Measurements from ENCODE around the gene PLD1. TPM values are rescaled to one million over a fixed set of nuclear protein-coding genes. Genes with fewer than 3 reads are reported as not detected.
A peak's percentile ranks its signal among the peaks of the same experiment; 100 is the strongest.

PLD1 gene
- total and polyA plus RNA-seq, 4 donors = 3.1 to 31.1 (median 12.2) TPM

DNA sequence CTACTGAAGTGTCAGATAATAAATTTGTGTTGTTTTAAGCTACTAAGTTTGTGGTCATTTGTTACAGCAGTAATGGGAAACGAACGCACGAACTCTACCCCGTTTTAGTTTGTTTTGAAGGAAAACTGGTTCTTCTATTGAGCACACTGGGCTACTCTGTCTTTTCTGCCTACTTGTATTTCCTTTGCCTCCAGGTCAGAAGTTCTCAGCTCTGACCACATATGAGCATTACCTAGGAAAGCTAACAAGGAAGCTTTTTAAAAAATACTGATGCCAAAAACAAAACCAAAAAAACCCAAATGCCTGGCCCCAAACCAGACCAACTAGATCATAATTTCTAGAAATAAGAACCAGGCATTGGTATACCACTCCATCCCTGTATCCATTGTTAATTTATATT is 193.5 kb downstream of the PLD1 start:
- WGBS, 2 donors = 93 to 99% methylated on average over 4 of the region's 4 CpGs
- H3K4me1 ChIP-seq (ENCODE audit: control insufficient read depth in 5 of 5, insufficient read depth in 5 of 5, low read length in 5 of 5) = peaks cover 0 to 3% (median 0%) of the 10 kb centered on the region in 5 donors
- peaks cover 0 to 9% (median under 1%) of the 10 kb centered on the region in 4 donors for H3K36me3 ChIP-seq (ENCODE audit: control insufficient read depth in 4 of 4, insufficient read depth in 4 of 4, low read length in 4 of 4)
- H3K9ac ChIP-seq (ENCODE audit: insufficient read depth in 1 of 2, low read length in 2 of 2) = no peak overlapping the region
- H3K27ac ChIP-seq (ENCODE audit: low read depth in 1 of 2, low read length in 1 of 2) = no peak overlapping the region
- ATAC-seq (ENCODE audit: insufficient read depth, low FRiP score) = no peak
- no peaks in the 10 kb centered on the region for H3K9me3 ChIP-seq (ENCODE audit: control insufficient read depth in 4 of 4, insufficient read depth in 3 of 4, low read length in 3 of 4)
- no peaks in the 10 kb centered on the region for H3K27me3 ChIP-seq (ENCODE audit: control insufficient read depth in 3 of 3, insufficient read depth in 3 of 3, low read length in 2 of 3)
- no peak for DNase-seq
- TF ChIP-seq, protein P1, sequence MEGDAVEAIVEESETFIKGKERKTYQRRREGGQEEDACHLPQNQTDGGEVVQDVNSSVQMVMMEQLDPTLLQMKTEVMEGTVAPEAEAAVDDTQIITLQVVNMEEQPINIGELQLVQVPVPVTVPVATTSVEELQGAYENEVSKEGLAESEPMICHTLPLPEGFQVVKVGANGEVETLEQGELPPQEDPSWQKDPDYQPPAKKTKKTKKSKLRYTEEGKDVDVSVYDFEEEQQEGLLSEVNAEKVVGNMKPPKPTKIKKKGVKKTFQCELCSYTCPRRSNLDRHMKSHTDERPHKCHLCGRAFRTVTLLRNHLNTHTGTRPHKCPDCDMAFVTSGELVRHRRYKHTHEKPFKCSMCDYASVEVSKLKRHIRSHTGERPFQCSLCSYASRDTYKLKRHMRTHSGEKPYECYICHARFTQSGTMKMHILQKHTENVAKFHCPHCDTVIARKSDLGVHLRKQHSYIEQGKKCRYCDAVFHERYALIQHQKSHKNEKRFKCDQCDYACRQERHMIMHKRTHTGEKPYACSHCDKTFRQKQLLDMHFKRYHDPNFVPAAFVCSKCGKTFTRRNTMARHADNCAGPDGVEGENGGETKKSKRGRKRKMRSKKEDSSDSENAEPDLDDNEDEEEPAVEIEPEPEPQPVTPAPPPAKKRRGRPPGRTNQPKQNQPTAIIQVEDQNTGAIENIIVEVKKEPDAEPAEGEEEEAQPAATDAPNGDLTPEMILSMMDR (IDR thresholded peaks at IDR 0.05; ENCODE audit: control extremely low read depth, extremely low read depth) = no peak
- no peak overlapping the region for H3K4me3 ChIP-seq

DNA sequence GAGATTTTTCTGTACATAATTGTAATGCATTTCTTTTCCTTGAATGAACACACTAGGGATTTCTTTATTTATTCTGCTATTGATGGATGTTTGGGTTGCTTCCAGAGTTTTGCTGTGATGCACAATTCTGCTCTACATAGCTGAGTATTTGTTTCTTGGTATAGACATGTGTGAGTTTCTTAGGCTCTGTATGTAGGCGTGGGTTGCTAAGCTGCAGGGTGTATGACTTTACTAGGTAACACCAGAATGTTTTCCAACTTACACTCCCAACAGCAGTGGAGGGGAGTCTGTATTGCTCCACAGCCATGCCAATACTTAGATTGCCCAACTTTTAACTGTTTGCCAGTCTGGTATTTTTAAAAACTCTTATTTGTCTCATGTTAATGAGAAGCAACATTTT is 194.6 kb downstream of the PLD1 start:
- Histone ChIP-seq H3K4me1 (ENCODE audit: control insufficient read depth in 5 of 5, insufficient read depth in 5 of 5, low read length in 5 of 5) (peaks cover 0 to 3% (median 0%) of the 10 kb centered on the region in 5 donors), H3K9ac (ENCODE audit: insufficient read depth in 1 of 2, low read length in 2 of 2) (no peak overlapping the region), H3K4me3 (no peak overlapping the region), H3K27ac (ENCODE audit: low read depth in 1 of 2, low read length in 1 of 2) (no peak overlapping the region), H3K9me3 (ENCODE audit: control insufficient read depth in 4 of 4, insufficient read depth in 3 of 4, low read length in 3 of 4) (no peaks in the 10 kb centered on the region), H3K36me3 (ENCODE audit: control insufficient read depth in 4 of 4, insufficient read depth in 4 of 4, low read length in 4 of 4) (peaks cover 0 to 9% (median 1%) of the 10 kb centered on the region in 4 donors), H3K27me3 (ENCODE audit: control insufficient read depth in 3 of 3, insufficient read depth in 3 of 3, low read length in 2 of 3) (no peaks in the 10 kb centered on the region)
- 77 to 84% methylated on average over 1 of the region's 1 CpG for WGBS, 2 donors
- DNase-seq (peak in 1 of 3 donors; percentile 11), ATAC-seq (ENCODE audit: insufficient read depth, low FRiP score) (peak; percentile 62)
- TF ChIP-seq, protein P1 (IDR thresholded peaks at IDR 0.05; ENCODE audit: control extremely low read depth, extremely low read depth) = no peak

DNA sequence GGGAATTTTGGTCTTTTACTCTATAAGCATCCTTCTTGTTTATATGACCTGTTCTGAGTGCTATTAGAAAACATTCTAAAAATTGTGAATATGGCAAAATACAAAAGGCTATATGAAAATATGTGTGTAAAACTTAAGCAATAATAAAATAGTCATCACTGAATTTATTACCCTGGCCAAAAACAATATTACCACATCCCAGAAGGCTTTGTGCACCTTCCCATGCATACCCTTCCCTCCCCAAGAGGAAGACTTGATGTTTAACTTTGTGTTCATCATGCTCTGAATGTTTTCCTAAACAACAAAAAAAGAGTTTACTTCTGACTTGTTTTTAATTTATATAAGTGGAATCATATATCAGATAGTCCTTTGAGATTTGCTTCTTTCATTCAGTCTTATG is 195.0 kb downstream of the PLD1 start:
- Histone ChIP-seq H3K27me3 (ENCODE audit: control insufficient read depth in 3 of 3, insufficient read depth in 3 of 3, low read length in 2 of 3) (no peaks in the 10 kb centered on the region), H3K4me1 (ENCODE audit: control insufficient read depth in 5 of 5, insufficient read depth in 5 of 5, low read length in 5 of 5) (peaks cover 0 to 3% (median 0%) of the 10 kb centered on the region in 5 donors), H3K36me3 (ENCODE audit: control insufficient read depth in 4 of 4, insufficient read depth in 4 of 4, low read length in 4 of 4) (peaks cover 0 to 9% (median 1%) of the 10 kb centered on the region in 4 donors), H3K4me3 (no peak overlapping the region), H3K27ac (ENCODE audit: low read depth in 1 of 2, low read length in 1 of 2) (no peak overlapping the region), H3K9me3 (ENCODE audit: control insufficient read depth in 4 of 4, insufficient read depth in 3 of 4, low read length in 3 of 4) (no peaks in the 10 kb centered on the region), H3K9ac (ENCODE audit: insufficient read depth in 1 of 2, low read length in 2 of 2) (no peak overlapping the region)
- DNase-seq (no peak), ATAC-seq (ENCODE audit: insufficient read depth, low FRiP score) (no peak)
- TF ChIP-seq, protein P1 (IDR thresholded peaks at IDR 0.05; ENCODE audit: control extremely low read depth, extremely low read depth) = no peak

DNA sequence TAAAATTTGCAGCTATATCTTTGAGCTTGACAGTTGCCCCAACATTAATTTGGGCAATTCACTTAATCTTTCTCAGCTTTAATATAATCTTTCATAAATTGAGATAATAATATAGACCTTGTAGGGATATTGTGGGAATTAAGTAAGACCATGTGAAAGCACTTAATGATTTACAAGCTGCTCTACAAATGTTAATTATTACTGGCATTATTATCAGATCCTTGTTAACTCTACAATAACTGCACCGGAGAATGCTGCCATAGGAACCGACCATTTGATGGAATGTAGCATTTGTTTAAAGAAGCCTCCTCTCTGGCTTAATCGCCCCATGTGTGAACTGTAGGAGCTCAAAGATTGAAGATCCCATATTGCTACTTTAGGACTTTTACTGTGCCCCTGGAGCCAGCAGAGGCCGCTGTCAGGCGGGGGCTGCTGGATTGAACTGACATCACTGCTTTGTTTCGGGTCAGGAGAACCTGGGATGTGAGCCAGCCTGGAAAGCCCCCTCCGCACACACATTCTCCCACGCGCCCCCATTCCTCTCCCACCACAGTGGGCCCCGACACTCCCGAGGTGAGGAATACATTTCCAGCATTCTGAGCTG is 195.9 kb downstream of the PLD1 start:
- H3K4me3 ChIP-seq = no peak overlapping the region
- H3K9ac ChIP-seq (ENCODE audit: insufficient read depth in 1 of 2, low read length in 2 of 2) = no peak overlapping the region
- no peaks in the 10 kb centered on the region for H3K9me3 ChIP-seq (ENCODE audit: control insufficient read depth in 4 of 4, insufficient read depth in 3 of 4, low read length in 3 of 4)
- H3K27ac ChIP-seq (ENCODE audit: low read depth in 1 of 2, low read length in 1 of 2) = no peak overlapping the region
- TF ChIP-seq, protein P1 (IDR thresholded peaks at IDR 0.05; ENCODE audit: control extremely low read depth, extremely low read depth) = no peak
- DNase-seq (peak; percentile 25 to 42 (median 39)), ATAC-seq (ENCODE audit: insufficient read depth, low FRiP score) (no peak)
- WGBS, 2 donors = 49 to 50% methylated on average over 11 of the region's 11 CpGs
- H3K27me3 ChIP-seq (ENCODE audit: control insufficient read depth in 3 of 3, insufficient read depth in 3 of 3, low read length in 2 of 3) = no peaks in the 10 kb centered on the region
- peaks cover 0 to 9% (median 1%) of the 10 kb centered on the region in 4 donors for H3K36me3 ChIP-seq (ENCODE audit: control insufficient read depth in 4 of 4, insufficient read depth in 4 of 4, low read length in 4 of 4)
- H3K4me1 ChIP-seq (ENCODE audit: control insufficient read depth in 5 of 5, insufficient read depth in 5 of 5, low read length in 5 of 5) = peaks cover 0 to 3% (median 0%) of the 10 kb centered on the region in 5 donors
